HG03135 (cell line): ENCODE measurements around the gene BRINP1.

Experiments used
- ATAC-seq: cut with Tn5 transposase; IDR thresholded peaks from one replicate; pipeline ENCODE4 v1.9.1; 2021; ENCODE audit warnings: mild to moderate bottlenecking, moderate library complexity; ENCODE audit not compliant: unreplicated experiment

BRINP1 gene

GRCh38 chr9:119368681-119369581, at the start of gene BRINP1:
TSS of gene BRINP1 (minus strand) at chr9:119369435. CDS start at chr9:119313355, 56,080 bp downstream.
- no peak for ATAC-seq

GRCh38 chr9:119418721-119419120, 49.5 kb upstream of the BRINP1 start:
- ATAC-seq = no peak

GRCh38 chr9:119416793-119417192, 47.6 kb upstream of the BRINP1 start:
- ATAC-seq = no peak

GRCh38 chr9:119412399-119412798, 43.2 kb upstream of the BRINP1 start:
- ATAC-seq = no peak

GRCh38 chr9:119409552-119409951, 40.3 kb upstream of the BRINP1 start:
- no peak for ATAC-seq

GRCh38 chr9:119400606-119401005, 31.4 kb upstream of the BRINP1 start:
- no peak for ATAC-seq

- no peak for ATAC-seq
Observed at GRCh38 chr9:119398350-119398749, 29.1 kb upstream of the BRINP1 start.

GRCh38 chr9:119391878-119392277, 22.6 kb upstream of the BRINP1 start:
- no peak for ATAC-seq

- ATAC-seq = no peak
Observed at GRCh38 chr9:119375892-119376291, 6.7 kb upstream of the BRINP1 start.

GRCh38 chr9:119372951-119373350, 3.7 kb upstream of the BRINP1 start:
- no peak for ATAC-seq

- ATAC-seq = no peak
Observed at GRCh38 chr9:119370816-119371215, 1.6 kb upstream of the BRINP1 start.

GRCh38 chr9:119369680-119370366, 588 bp upstream of the BRINP1 start:
- ATAC-seq = no peak

GRCh38 chr9:119368179-119368578, 1.1 kb downstream of the BRINP1 start:
- ATAC-seq = no peak

- no peak for ATAC-seq
Observed at GRCh38 chr9:119367683-119368075, 1.6 kb downstream of the BRINP1 start.

- no peak for ATAC-seq
Observed at GRCh38 chr9:119366909-119367682, 2.1 kb downstream of the BRINP1 start.

- no peak for ATAC-seq
Observed at GRCh38 chr9:119365291-119366027, 3.8 kb downstream of the BRINP1 start.

- no peak for ATAC-seq
Observed at GRCh38 chr9:119360237-119360636, 9.0 kb downstream of the BRINP1 start.

- no peak for ATAC-seq
Observed at GRCh38 chr9:119357336-119358096, 11.7 kb downstream of the BRINP1 start.

- ATAC-seq = no peak
Observed at GRCh38 chr9:119349351-119349825, 19.8 kb downstream of the BRINP1 start.
